H1 (cell line): ENCODE data around the gene REL. TPM values are rescaled to one million over a fixed set of nuclear protein-coding genes. Genes with fewer than 3 reads are reported as not detected.

Experiments used
- CTCF ChIA-PET: fragments of 300-600 bp; sonication (Branson Sonifier 250); formaldehyde crosslinking; loops from one replicate; lab custom pipeline; 2021; ENCODE audit not compliant: partially characterized antibody; lab: Charles Lee
- POLR2A ChIA-PET: fragments of 300-600 bp; sonication (Branson Sonifier 250); formaldehyde crosslinking; loops from one replicate; lab custom pipeline; 2021; ENCODE audit warnings: inconsistent platforms; ENCODE audit not compliant: partially characterized antibody; lab: Charles Lee
- DNase-seq, 2 experiments: peaks; one replicate each; pipeline versions ENCODE4 v3.0.0 to v3.0.0-alpha.2; 2010 to 2022; ENCODE audit warnings: low spot score in 2 of 2, low read depth in 1 of 2, mixed read lengths in 1 of 2
- FAIRE-seq: peaks from 2 replicates; lab custom pipeline; 2011; peaks lifted over from hg19 to GRCh38; lab: Jason Lieb, UNC
- H2AFZ ChIP-seq: 2 replicates; pipeline ENCODE4 v1.8.1; 2012; ENCODE audit warnings: low read length, inconsistent platforms
- H2AK5ac ChIP-seq: 2 replicates; pipeline ENCODE4 v1.6.1; 2013; ENCODE audit warnings: low read depth, low read length
- H2BK120ac ChIP-seq: replicated peaks from 2 replicates; pipeline ENCODE3; 2013; ENCODE audit warnings: low read depth, low read length, inconsistent platforms
- H2BK12ac ChIP-seq: 2 replicates; pipeline ENCODE4 v1.6.1; 2013; ENCODE audit warnings: low read depth, low read length
- H2BK15ac ChIP-seq: 2 replicates; pipeline ENCODE4 v1.6.1; 2013; ENCODE audit warnings: low read length
- H2BK20ac ChIP-seq: 2 replicates; pipeline ENCODE4 v1.6.1; 2013; ENCODE audit warnings: low read length
- H2BK5ac ChIP-seq: 2 replicates; pipeline ENCODE4 v1.6.1; 2013; ENCODE audit warnings: low read depth, low read length
- H3K14ac ChIP-seq: 2 replicates; pipeline ENCODE4 v1.6.1; 2013; ENCODE audit warnings: inconsistent platforms; ENCODE audit not compliant: insufficient read length
- H3K18ac ChIP-seq: 2 replicates; pipeline ENCODE4 v1.6.1; 2013; ENCODE audit warnings: low read length; ENCODE audit errors: extremely low read depth
- H3K23ac ChIP-seq: 2 replicates; pipeline ENCODE4 v1.6.1; 2013; ENCODE audit warnings: inconsistent platforms; ENCODE audit not compliant: insufficient read length
- H3K23me2 ChIP-seq: 2 replicates; pipeline ENCODE4 v1.6.1; 2013; ENCODE audit warnings: low read depth, low read length
- H3K27ac ChIP-seq: 2 replicates; pipeline ENCODE4 v1.6.1; 2011; ENCODE audit warnings: low read depth, low read length, inconsistent platforms
- H3K27me3 ChIP-seq, 4 experiments: replicated peaks in 1 of 4; 1 replicate in 1 of 4; 2 replicates in 3 of 4; pipeline versions ENCODE4 v1.6.1 to v1.8.1; 2011 to 2013; ENCODE audit warnings: low read length in 3 of 4, mild to moderate bottlenecking in 3 of 4, inconsistent platforms in 2 of 4, mixed read lengths in 2 of 4, moderate library complexity in 1 of 4; ENCODE audit not compliant: control insufficient read depth in 3 of 4, insufficient read depth in 3 of 4; ENCODE audit errors: extremely low read depth in 1 of 4
- H3K36me3 ChIP-seq, 4 experiments: 2 replicates each; pipeline versions ENCODE4 v1.6.1 to v1.8.1; 2011 to 2013; ENCODE audit warnings: mild to moderate bottlenecking in 4 of 4, low read length in 3 of 4, moderate library complexity in 2 of 4, control low read depth in 1 of 4, inconsistent platforms in 1 of 4; ENCODE audit not compliant: insufficient read depth in 4 of 4, control insufficient read depth in 2 of 4
- H3K4ac ChIP-seq: replicated peaks from 2 replicates; pipeline ENCODE3; 2013; ENCODE audit warnings: low read length, low read depth, mixed read lengths, inconsistent platforms; ENCODE audit not compliant: insufficient read length
- H3K4me1 ChIP-seq, 4 experiments: replicated peaks in 1 of 4; 1 replicate in 1 of 4; 2 replicates in 3 of 4; pipeline versions ENCODE4 v1.6.1 to v1.8.1; 2011 to 2013; ENCODE audit warnings: low read length in 3 of 4, inconsistent platforms in 2 of 4, mixed read lengths in 1 of 4; ENCODE audit not compliant: insufficient read depth in 4 of 4, control insufficient read depth in 3 of 4
- H3K4me2 ChIP-seq, 2 experiments: 2 replicates each; pipeline versions ENCODE4 v1.6.1 to v1.8.1; 2011 to 2013; ENCODE audit warnings: low read depth in 2 of 2, low read length in 2 of 2, control low read depth in 1 of 2, inconsistent platforms in 1 of 2, mild to moderate bottlenecking in 1 of 2; ENCODE audit not compliant: insufficient read depth in 1 of 2
- H3K4me3 ChIP-seq, 4 experiments: fragments of 200-600, 300-600 bp in 1 of 4; sonication (generic), shearing (Covaris generic), sonication (Bioruptor Twin) in 1 of 4; 2 replicates each; pipeline versions ENCODE4 v1.5.1 to v1.8.1; 2011 to 2016; ENCODE audit warnings: low read length in 4 of 4, low read depth in 3 of 4, control low read depth in 2 of 4, inconsistent platforms in 2 of 4, mild to moderate bottlenecking in 2 of 4, mixed read lengths in 1 of 4, moderate library complexity in 1 of 4; ENCODE audit not compliant: insufficient read depth in 2 of 4; ENCODE audit errors: extremely low read depth in 1 of 4
- H3K56ac ChIP-seq: replicated peaks from 2 replicates; pipeline ENCODE3; 2013; ENCODE audit warnings: low read depth, mild to moderate bottlenecking, mixed read lengths, low read length, inconsistent platforms; ENCODE audit not compliant: insufficient read length
- H3K79me1 ChIP-seq: 2 replicates; pipeline ENCODE4 v1.6.1; 2013; ENCODE audit warnings: low read depth, low read length, control low read depth
- H3K79me2 ChIP-seq, 2 experiments: 2 replicates each; pipeline versions ENCODE4 v1.6.1 to v1.8.1; 2012 to 2013; ENCODE audit warnings: low read length in 2 of 2, mild to moderate bottlenecking in 2 of 2, inconsistent platforms in 1 of 2; ENCODE audit not compliant: insufficient read depth in 2 of 2, control insufficient read depth in 1 of 2
- H3K9ac ChIP-seq, 4 experiments: replicated peaks in 1 of 4; 1 replicate in 1 of 4; 2 replicates in 3 of 4; pipeline versions ENCODE4 v1.6.1 to v1.8.1; 2011 to 2013; ENCODE audit warnings: low read depth in 3 of 4, low read length in 3 of 4, control low read depth in 2 of 4, mild to moderate bottlenecking in 2 of 4, moderate library complexity in 2 of 4, inconsistent platforms in 1 of 4; ENCODE audit errors: extremely low read depth in 1 of 4
- H3K9me3 ChIP-seq, 2 experiments: 2 replicates each; pipeline versions ENCODE4 v1.6.1 to v1.8.1; 2012 to 2013; ENCODE audit warnings: mild to moderate bottlenecking in 2 of 2, moderate library complexity in 2 of 2, control low read depth in 1 of 2, inconsistent platforms in 1 of 2, low read depth in 1 of 2, low read length in 1 of 2, mixed read lengths in 1 of 2; ENCODE audit not compliant: insufficient read depth in 2 of 2
- H4K20me1 ChIP-seq, 2 experiments: replicated peaks in 1 of 2; 2 replicates each; pipeline versions ENCODE3 to v1.8.1; 2011 to 2013; ENCODE audit warnings: inconsistent platforms in 2 of 2, low read length in 2 of 2, mild to moderate bottlenecking in 1 of 2; ENCODE audit not compliant: insufficient read depth in 2 of 2, control insufficient read depth in 1 of 2
- H4K5ac ChIP-seq: 2 replicates; pipeline ENCODE4 v1.6.1; 2013; ENCODE audit warnings: low read length, low read depth, mixed read lengths, inconsistent platforms; ENCODE audit not compliant: insufficient read length
- H4K8ac ChIP-seq: 2 replicates; pipeline ENCODE4 v1.8.0; 2013; ENCODE audit warnings: mild to moderate bottlenecking, moderate library complexity, low read length, inconsistent platforms; ENCODE audit not compliant: insufficient read depth; ENCODE audit errors: extremely low read depth
- H4K91ac ChIP-seq: replicated peaks from 2 replicates; pipeline ENCODE3; 2013; ENCODE audit warnings: low read length, mixed read lengths, inconsistent platforms; ENCODE audit not compliant: insufficient read length
- ASH2L ChIP-seq: fragments of 200-600, 300-600 bp; sonication (generic); IDR thresholded peaks from one replicate; pipeline ENCODE4 v1.7.1; 2017; ENCODE audit warnings: low read length
- ATF3 ChIP-seq: IDR thresholded peaks from 2 replicates; pipeline ENCODE4 v1.6.1; 2011; ENCODE audit warnings: low read depth, mild to moderate bottlenecking, low read length; ENCODE audit not compliant: insufficient read depth
- JUN ChIP-seq: IDR thresholded peaks from 2 replicates; pipeline ENCODE4 v1.6.1; 2011; ENCODE audit warnings: low read depth, mild to moderate bottlenecking, improper control_type of control experiment, low read length
- KDM1A ChIP-seq: fragments of 200-600, 300-600 bp; sonication (generic); IDR thresholded peaks from 2 replicates; pipeline ENCODE4 v1.7.1; 2016; ENCODE audit warnings: mild to moderate bottlenecking, low read length, borderline replicate concordance
- PHF8 ChIP-seq: fragments of 200-600 bp; sonication (generic); conservative IDR thresholded peaks from 2 replicates; pipeline ENCODE4 v1.7.1; 2012; ENCODE audit warnings: low read depth, mild to moderate bottlenecking, inconsistent platforms, low read length, moderate library complexity
- RFX5 ChIP-seq: IDR thresholded peaks from 2 replicates; pipeline ENCODE4 v1.6.1; 2011; ENCODE audit warnings: low read depth, low read length, improper control_type of control experiment, borderline replicate concordance
- SP2 ChIP-seq: IDR thresholded peaks from 2 replicates; pipeline ENCODE4 v1.6.1; 2012; ENCODE audit warnings: mild to moderate bottlenecking, low read length, inconsistent platforms
- WGBS, 2 experiments: shearing (Covaris generic) in 1 of 2; methylation state at CpG; one replicate each; pipeline versions ENCODE4 v1.1.6 to v1.1.7; 2013 to 2015; ENCODE audit warnings: low lambda C conversion rate in 2 of 2, mixed read lengths in 2 of 2, inconsistent platforms in 1 of 2, low coverage in 1 of 2, missing lambda C conversion rate in 1 of 2; ENCODE audit not compliant: insufficient replicate concordance in 2 of 2, insufficient coverage in 1 of 2, insufficient read length in 1 of 2; ENCODE audit errors: extremely low coverage in 1 of 2, missing lambda C conversion rate in 1 of 2; 5-methylcytosine and 5-hydroxymethylcytosine counted together
- polyA plus RNA-seq, 7 experiments: library from polyadenylated mRNA; depleted of rRNA in 3 of 7; stranded (reverse) in 5 of 7; unstranded in 2 of 7; fragments of >200 nt in 5 of 7; fragments of 200-250 nt in 2 of 7; gene quantifications; 1 replicate in 5 of 7; 2 replicates in 1 of 7; 4 replicates in 1 of 7; pipeline versions ENCODE4 v1.2.1 to v1.2.3, GENCODE V29; 2011 to 2013; ENCODE audit warnings: missing spikeins in 2 of 7, mixed read lengths in 2 of 7
- total RNA-seq: library from RNA; stranded (reverse); fragmentation: NEBNext Ultra II Directional; extraction: Animal tissue kit (Norgen Biotek cat#: 25700); gene quantifications from 2 replicates; pipeline ENCODE4 v1.2.1, GENCODE V29; 2021

The REL gene
- total and polyA plus RNA-seq, 2 of the 8 experiments (the other 6 are each of a cell fraction or from before 2014, with no cell fraction given), result 1.5 to 7.5 TPM

- no peak overlapping the region for H2AK5ac ChIP-seq
- no peaks in the 10 kb centered on the region for H4K20me1 ChIP-seq
- H4K5ac ChIP-seq, result no peak overlapping the region
- no peaks in the 10 kb centered on the region for H3K79me1 ChIP-seq
- no peak overlapping the region for H2AFZ ChIP-seq
- H3K79me2 ChIP-seq, result no peaks in the 10 kb centered on the region
- 81% methylated on average over 6 of the region's 6 CpGs; no CpG with 5 or more reads in 1 of the 2 experiments for WGBS, 2 experiments
- no peak overlapping the region for H3K4me3 ChIP-seq
- H3K56ac ChIP-seq, result no peak overlapping the region
- no peak overlapping the region for H3K4ac ChIP-seq
- no peak overlapping the region for H2BK20ac ChIP-seq
- no peaks in the 10 kb centered on the region for H3K23me2 ChIP-seq
- H2BK15ac ChIP-seq, result no peak overlapping the region
- H2BK12ac ChIP-seq, result no peak overlapping the region
- H3K36me3 ChIP-seq, result no peaks in the 10 kb centered on the region
- H3K4me2 ChIP-seq, result no peak overlapping the region
- no peak overlapping the region for H3K23ac ChIP-seq
- no peak overlapping the region for H4K91ac ChIP-seq
- H3K9ac ChIP-seq, result no peak overlapping the region
- H3K14ac ChIP-seq, result no peak overlapping the region
- no peaks in the 10 kb centered on the region for H3K4me1 ChIP-seq
- FAIRE-seq (no peak), DNase-seq (no peak)
- H2BK120ac ChIP-seq, result no peak overlapping the region
- no peak overlapping the region for H3K18ac ChIP-seq
- POLR2A ChIA-PET, result no interaction called here
- H3K9me3 ChIP-seq, result no peaks in the 10 kb centered on the region
- no peak overlapping the region for H3K27ac ChIP-seq
- CTCF ChIA-PET, result no interaction called here
- no peak overlapping the region for H2BK5ac ChIP-seq
- H3K27me3 ChIP-seq, result peaks cover 0 to 30% (median 16%) of the 10 kb centered on the region in 4 experiments; a peak in 6 of 7 replicates
- H4K8ac ChIP-seq, result no peak overlapping the region
- TF ChIP-seq RFX5 (no peak), SP2 (no peak), PHF8 (no peak), KDM1A (no peak), ATF3 (no peak), JUN (no peak), ASH2L (no peak)
Measured at GRCh38 chr2:60843006-60843405, 38.4 kb upstream of the REL start.
